Gastrocnemius medialis (tissue), 4 donors: Measurements from ENCODE around the gene KIAA1217.

Experiments
- CTCF ChIP-seq, 5 experiments: fragments of 450-650 bp in 3 of 5; fragments of 200-600 bp in 2 of 5; sonication (generic) in 2 of 5; IDR thresholded peaks in 4 of 5; conservative IDR thresholded peaks in 1 of 5; 1 replicate in 4 of 5; 2 replicates in 1 of 5; pipeline ENCODE4 v1.5.1; 2016 to 2019; ENCODE audit warnings: antibody characterized with exemption in 5 of 5, mild to moderate bottlenecking in 3 of 5, moderate library complexity in 3 of 5
- POLR2A ChIP-seq, 2 donors: fragments of 450-650 bp; IDR thresholded peaks; one replicate each; pipeline ENCODE4 v1.6.1; 2017; ENCODE audit warnings: antibody characterized with exemption in 2 of 2, mild to moderate bottlenecking in 2 of 2, moderate library complexity in 2 of 2

GRCh38 chr10:24353319-24353718 lies 144.4 kb downstream of the KIAA1217 start:
- TF ChIP-seq POLR2A (IDR thresholded peaks at IDR 0.05): no peak
- TF ChIP-seq CTCF (IDR thresholded peaks at IDR 0.05 in 4 of 5, conservative IDR thresholded peaks at IDR 0.05 in 1 of 5): no peak
